Neuronal stem cell (in vitro differentiated cells): Measurements from ENCODE around the gene RREB1.
"Not testable (repeated sequence)": the region's sequence is repeated elsewhere in the genome, so short reads cannot be mapped to it uniquely, and the experiment has no call there.

Experiments
- DNase-seq: peaks from one replicate; pipeline ENCODE4 v3.0.0-alpha.2; 2013; ENCODE audit warnings: low spot score
- H2AFZ ChIP-seq: one replicate; pipeline ENCODE4 v1.6.1; 2013; ENCODE audit warnings: mild to moderate bottlenecking, low read length, inconsistent platforms
- H2AK5ac ChIP-seq: 2 replicates; pipeline ENCODE4 v1.6.1; 2013; ENCODE audit warnings: low read depth, mild to moderate bottlenecking, inconsistent platforms, low read length, moderate library complexity, mixed read lengths
- H2BK120ac ChIP-seq: 2 replicates; pipeline ENCODE4 v1.6.1; 2013; ENCODE audit warnings: low read depth, mild to moderate bottlenecking, inconsistent platforms, low read length, moderate library complexity, mixed read lengths
- H2BK12ac ChIP-seq: one replicate; pipeline ENCODE4 v1.6.1; 2013; ENCODE audit warnings: low read length, inconsistent platforms
- H2BK15ac ChIP-seq: 2 replicates; pipeline ENCODE4 v1.6.1; 2013; ENCODE audit warnings: mild to moderate bottlenecking, low read length, inconsistent platforms, mixed read lengths
- H2BK5ac ChIP-seq: one replicate; pipeline ENCODE4 v1.6.1; 2013; ENCODE audit warnings: inconsistent platforms, mild to moderate bottlenecking, low read length, moderate library complexity
- H3K14ac ChIP-seq: one replicate; pipeline ENCODE4 v1.6.1; 2013; ENCODE audit warnings: low read length, inconsistent platforms
- H3K18ac ChIP-seq: 2 replicates; pipeline ENCODE4 v1.6.1; 2013; ENCODE audit warnings: low read length, inconsistent platforms
- H3K23ac ChIP-seq: 2 replicates; pipeline ENCODE4 v1.6.1; 2013; ENCODE audit warnings: low read depth, mild to moderate bottlenecking, mixed read lengths, low read length, inconsistent platforms; ENCODE audit not compliant: poor library complexity
- H3K27ac ChIP-seq: replicated peaks from 3 replicates; pipeline ENCODE4 v1.5.1; 2013; ENCODE audit warnings: low read length, inconsistent platforms
- H3K27me3 ChIP-seq, 3 experiments: 2 replicates each; pipeline ENCODE4 v1.6.1; 2013; ENCODE audit warnings: low read length in 3 of 3, mild to moderate bottlenecking in 2 of 3, inconsistent platforms in 1 of 3, low read depth in 1 of 3, mixed read lengths in 1 of 3, moderate library complexity in 1 of 3; ENCODE audit not compliant: control insufficient read depth in 3 of 3, insufficient read depth in 3 of 3
- H3K36me3 ChIP-seq, 2 donors: replicated peaks in 1 of 2; 2 replicates each; pipeline ENCODE4 v1.6.1; 2013; ENCODE audit warnings: low read length in 2 of 2; ENCODE audit not compliant: control insufficient read depth in 2 of 2, insufficient read depth in 2 of 2
- H3K4ac ChIP-seq: 2 replicates; pipeline ENCODE4 v1.6.1; 2013; ENCODE audit warnings: inconsistent platforms, mild to moderate bottlenecking, low read length, moderate library complexity
- H3K4me1 ChIP-seq, 2 donors: 1 replicate in 1 of 2; 2 replicates in 1 of 2; pipeline ENCODE4 v1.6.1; 2013; ENCODE audit warnings: low read length in 2 of 2, low read depth in 1 of 2; ENCODE audit not compliant: control insufficient read depth in 2 of 2, insufficient read depth in 1 of 2
- H3K4me2 ChIP-seq: one replicate; pipeline ENCODE4 v1.6.1; 2013; ENCODE audit warnings: mild to moderate bottlenecking, low read length, inconsistent platforms; ENCODE audit not compliant: insufficient read depth, poor library complexity, severe bottlenecking
- H3K4me3 ChIP-seq, 2 donors: 2 replicates each; pipeline ENCODE4 v1.5.1; 2013; ENCODE audit warnings: low read length in 2 of 2, mild to moderate bottlenecking in 2 of 2, inconsistent platforms in 1 of 2, moderate library complexity in 1 of 2
- H3K79me1 ChIP-seq: one replicate; pipeline ENCODE4 v1.6.1; 2013; ENCODE audit warnings: low read depth, mild to moderate bottlenecking, inconsistent platforms, low read length, moderate library complexity
- H3K9ac ChIP-seq: one replicate; pipeline ENCODE4 v1.6.1; 2013; ENCODE audit warnings: mild to moderate bottlenecking, low read depth, low read length, inconsistent platforms; ENCODE audit not compliant: poor library complexity
- H3K9me3 ChIP-seq, 2 donors: replicated peaks in 1 of 2; 2 replicates each; pipeline versions ENCODE3 to v1.6.1; 2013; ENCODE audit warnings: low read length in 2 of 2, mild to moderate bottlenecking in 2 of 2, inconsistent platforms in 1 of 2, low read depth in 1 of 2, mixed read lengths in 1 of 2, moderate library complexity in 1 of 2; ENCODE audit not compliant: control insufficient read depth in 2 of 2, insufficient read depth in 1 of 2
- H4K8ac ChIP-seq: one replicate; pipeline ENCODE4 v1.6.1; 2013; ENCODE audit warnings: low read depth, mild to moderate bottlenecking, inconsistent platforms, low read length, moderate library complexity
- H4K91ac ChIP-seq: one replicate; pipeline ENCODE4 v1.6.1; 2013; ENCODE audit warnings: low read length, low read depth, mild to moderate bottlenecking, inconsistent platforms; ENCODE audit not compliant: poor library complexity
- WGBS, 2 donors: extraction: QIAGEN DNeasy Blood & Tissue Kit; methylation state at CpG; one replicate each; pipeline ENCODE4 v1.1.7; 2013; ENCODE audit warnings: missing lambda C conversion rate in 2 of 2, mixed read lengths in 1 of 2; ENCODE audit not compliant: insufficient read length in 2 of 2, insufficient replicate concordance in 1 of 2; ENCODE audit errors: extremely low coverage in 2 of 2; 5-methylcytosine and 5-hydroxymethylcytosine counted together

RREB1 gene

GRCh38 chr6:7273709-7274108 lies 165.9 kb downstream of the RREB1 start:
- H2AFZ ChIP-seq, result no peak overlapping the region
- no peak overlapping the region for H2BK15ac ChIP-seq
- H3K27me3 ChIP-seq, result no peaks in the 10 kb centered on the region
- no peak overlapping the region for H3K4me2 ChIP-seq
- DNase-seq, result no peak
- no peak overlapping the region for H3K4me3 ChIP-seq
- no peaks in the 10 kb centered on the region for H3K9me3 ChIP-seq
- H3K18ac ChIP-seq, result no peak overlapping the region
- no peak overlapping the region for H2BK120ac ChIP-seq
- H3K79me1 ChIP-seq, result no peaks in the 10 kb centered on the region
- H3K36me3 ChIP-seq, result no peaks in the 10 kb centered on the region
- peak overlapping the region; percentile 79 for H4K91ac ChIP-seq
- no peak overlapping the region for H3K9ac ChIP-seq
- H2AK5ac ChIP-seq, result no peak overlapping the region
- no peak overlapping the region for H4K8ac ChIP-seq
- no peak overlapping the region for H2BK5ac ChIP-seq
- H2BK12ac ChIP-seq, result no peak overlapping the region
- WGBS, 2 donors, result no CpG with 5 or more reads among the region's 10 CpGs
- no peak overlapping the region for H3K4ac ChIP-seq
- peak overlapping the region; percentile 80 for H3K23ac ChIP-seq
- H3K4me1 ChIP-seq, result peaks cover 0 to 3% of the 10 kb centered on the region in 2 donors
- no peak overlapping the region for H3K14ac ChIP-seq
- H3K27ac ChIP-seq, result no peak overlapping the region

- H3K4me1 ChIP-seq, H3K9me3 ChIP-seq, H2AFZ ChIP-seq, H3K27me3 ChIP-seq, H3K9ac ChIP-seq, H3K4me3 ChIP-seq, H3K4me2 ChIP-seq, H2BK12ac ChIP-seq, H3K36me3 ChIP-seq, H2BK5ac ChIP-seq, H3K18ac ChIP-seq, H2BK120ac ChIP-seq, H2BK15ac ChIP-seq, H3K79me1 ChIP-seq, DNase-seq, H3K4ac ChIP-seq, H4K91ac ChIP-seq, H3K14ac ChIP-seq, H4K8ac ChIP-seq, H2AK5ac ChIP-seq, H3K23ac ChIP-seq, H3K27ac ChIP-seq: not testable (repeated sequence)
- WGBS, 2 donors, result no CpG with 5 or more reads among the region's 8 CpGs
These were observed 166.8 kb downstream of the RREB1 start for GRCh38 chr6:7274525-7274924.

- no peak overlapping the region for H2BK5ac ChIP-seq
- no peak overlapping the region for H2BK120ac ChIP-seq
- no peak overlapping the region for H3K18ac ChIP-seq
- no peak overlapping the region for H3K14ac ChIP-seq
- no peak overlapping the region for H3K4ac ChIP-seq
- no peak overlapping the region for H3K4me3 ChIP-seq
- no peak overlapping the region for H2AK5ac ChIP-seq
- no peak overlapping the region for H3K23ac ChIP-seq
- H4K91ac ChIP-seq, result no peak overlapping the region
- H3K36me3 ChIP-seq, result no peaks in the 10 kb centered on the region
- no peaks in the 10 kb centered on the region for H3K27me3 ChIP-seq
- no peak overlapping the region for H4K8ac ChIP-seq
- no peaks in the 10 kb centered on the region for H3K79me1 ChIP-seq
- H2AFZ ChIP-seq, result no peak overlapping the region
- no peak overlapping the region for H3K4me2 ChIP-seq
- H2BK15ac ChIP-seq, result no peak overlapping the region
- no peak overlapping the region for H2BK12ac ChIP-seq
- H3K27ac ChIP-seq, result no peak overlapping the region
- no peak for DNase-seq
- WGBS, 2 donors, result no CpG with 5 or more reads among the region's 7 CpGs
- no peaks in the 10 kb centered on the region for H3K9me3 ChIP-seq
- no peak overlapping the region for H3K9ac ChIP-seq
- H3K4me1 ChIP-seq, result peaks cover 0 to 2% of the 10 kb centered on the region in 2 donors
These were observed 168.4 kb downstream of the RREB1 start for GRCh38 chr6:7276199-7276524.

GRCh38 chr6:7282097-7282906 lies 174.5 kb downstream of the RREB1 start:
- Histone ChIP-seq H3K27me3 (no peaks in the 10 kb centered on the region), H2BK5ac (no peak overlapping the region), H2AK5ac (no peak overlapping the region), H2AFZ (no peak overlapping the region), H3K18ac (no peak overlapping the region), H3K79me1 (no peaks in the 10 kb centered on the region), H3K23ac (no peak overlapping the region), H3K4me2 (no peak overlapping the region), H3K4me3 (no peak overlapping the region), H3K14ac (no peak overlapping the region), H3K4me1 (peaks cover 0 to 2% of the 10 kb centered on the region in 2 donors), H3K9me3 (no peaks in the 10 kb centered on the region), H4K91ac (no peak overlapping the region), H3K9ac (no peak overlapping the region), H3K4ac (no peak overlapping the region), H2BK15ac (no peak overlapping the region), H3K27ac (no peak overlapping the region), H3K36me3 (peaks cover 4 to 30% of the 10 kb centered on the region in 2 donors), H4K8ac (no peak overlapping the region), H2BK12ac (no peak overlapping the region), H2BK120ac (no peak overlapping the region)
- DNase-seq, result no peak
- WGBS, 2 donors, result no CpG with 5 or more reads among the region's 10 CpGs
